ENCODE data around the gene ABCA13. TPM values are rescaled to one million over a fixed set of nuclear protein-coding genes. Genes with fewer than 3 reads are reported as not detected.

Gene ABCA13, protein sequence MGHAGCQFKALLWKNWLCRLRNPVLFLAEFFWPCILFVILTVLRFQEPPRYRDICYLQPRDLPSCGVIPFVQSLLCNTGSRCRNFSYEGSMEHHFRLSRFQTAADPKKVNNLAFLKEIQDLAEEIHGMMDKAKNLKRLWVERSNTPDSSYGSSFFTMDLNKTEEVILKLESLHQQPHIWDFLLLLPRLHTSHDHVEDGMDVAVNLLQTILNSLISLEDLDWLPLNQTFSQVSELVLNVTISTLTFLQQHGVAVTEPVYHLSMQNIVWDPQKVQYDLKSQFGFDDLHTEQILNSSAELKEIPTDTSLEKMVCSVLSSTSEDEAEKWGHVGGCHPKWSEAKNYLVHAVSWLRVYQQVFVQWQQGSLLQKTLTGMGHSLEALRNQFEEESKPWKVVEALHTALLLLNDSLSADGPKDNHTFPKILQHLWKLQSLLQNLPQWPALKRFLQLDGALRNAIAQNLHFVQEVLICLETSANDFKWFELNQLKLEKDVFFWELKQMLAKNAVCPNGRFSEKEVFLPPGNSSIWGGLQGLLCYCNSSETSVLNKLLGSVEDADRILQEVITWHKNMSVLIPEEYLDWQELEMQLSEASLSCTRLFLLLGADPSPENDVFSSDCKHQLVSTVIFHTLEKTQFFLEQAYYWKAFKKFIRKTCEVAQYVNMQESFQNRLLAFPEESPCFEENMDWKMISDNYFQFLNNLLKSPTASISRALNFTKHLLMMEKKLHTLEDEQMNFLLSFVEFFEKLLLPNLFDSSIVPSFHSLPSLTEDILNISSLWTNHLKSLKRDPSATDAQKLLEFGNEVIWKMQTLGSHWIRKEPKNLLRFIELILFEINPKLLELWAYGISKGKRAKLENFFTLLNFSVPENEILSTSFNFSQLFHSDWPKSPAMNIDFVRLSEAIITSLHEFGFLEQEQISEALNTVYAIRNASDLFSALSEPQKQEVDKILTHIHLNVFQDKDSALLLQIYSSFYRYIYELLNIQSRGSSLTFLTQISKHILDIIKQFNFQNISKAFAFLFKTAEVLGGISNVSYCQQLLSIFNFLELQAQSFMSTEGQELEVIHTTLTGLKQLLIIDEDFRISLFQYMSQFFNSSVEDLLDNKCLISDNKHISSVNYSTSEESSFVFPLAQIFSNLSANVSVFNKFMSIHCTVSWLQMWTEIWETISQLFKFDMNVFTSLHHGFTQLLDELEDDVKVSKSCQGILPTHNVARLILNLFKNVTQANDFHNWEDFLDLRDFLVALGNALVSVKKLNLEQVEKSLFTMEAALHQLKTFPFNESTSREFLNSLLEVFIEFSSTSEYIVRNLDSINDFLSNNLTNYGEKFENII (N-terminal part only)
- 0.05 to 0.07 TPM in 2 of 5 replicates, not detected in the others for total RNA-seq (2022; extraction: Qiagen RNA extraction; ENCODE audit: low read depth)

DNA sequence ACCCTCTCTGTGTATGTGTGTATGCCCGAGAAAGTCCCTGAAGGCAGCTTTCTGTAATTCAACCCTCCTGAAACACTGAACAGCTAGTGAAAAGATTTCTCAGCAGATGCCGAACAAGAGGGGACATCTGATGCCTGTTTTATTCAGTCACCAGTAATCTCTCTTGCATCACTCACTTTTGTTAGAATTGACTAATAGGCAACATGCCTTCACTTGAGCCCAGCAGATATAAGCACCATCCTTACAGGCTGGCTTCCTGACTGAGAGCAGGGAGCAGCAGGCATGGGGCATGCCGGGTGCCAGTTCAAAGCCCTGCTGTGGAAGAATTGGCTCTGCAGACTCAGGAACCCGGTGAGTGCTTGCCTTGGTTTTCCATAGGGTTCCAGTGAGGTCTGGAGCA, at the start of gene ABCA13:
Gene ABCA13, plus strand, starts transcription at position 257 of the 400 bp plus-strand sequence. Its CDS starts 26 bp downstream, at position 283.

Other genes with a start within 250 kb of the ABCA13 start
- 0.02 to 1.0 TPM (median 0.28 TPM) in 4 of 5 replicates, not detected in the other for gene PKD1L1, start 223.0 kb upstream of the ABCA13 start, total RNA-seq (2022; extraction: Qiagen RNA extraction; ENCODE audit: low read depth)
- 16.0 to 23.3 TPM (median 18.0 TPM) in 5 replicates for gene HUS1, start 191.8 kb upstream of the ABCA13 start, total RNA-seq (2022; extraction: Qiagen RNA extraction; ENCODE audit: low read depth)
- gene SUN3, start 142.4 kb upstream of the ABCA13 start, total RNA-seq (2022; extraction: Qiagen RNA extraction; ENCODE audit: low read depth) = 0.48 TPM in 1 of 5 replicates, not detected in the others
- 0.20 to 0.67 TPM (median 0.31 TPM) in 5 replicates for gene C7orf57, start 135.9 kb upstream of the ABCA13 start, total RNA-seq (2022; extraction: Qiagen RNA extraction; ENCODE audit: low read depth)
- gene UPP1, start 82.2 kb upstream of the ABCA13 start, total RNA-seq (2022; extraction: Qiagen RNA extraction; ENCODE audit: low read depth) = 50.1 to 93.1 TPM (median 88.4 TPM) in 5 replicates

All from A549 treated with ZK216348 at 1 μM for 4 hours (cell line).